GM19397 (cell line): ENCODE results near the gene NTN5.

ENCODE experiments used
- ATAC-seq: cut with Tn5 transposase; IDR thresholded peaks from one replicate; pipeline ENCODE4 v1.9.1; 2021; ENCODE audit warnings: mild to moderate bottlenecking, moderate library complexity; ENCODE audit not compliant: unreplicated experiment

The NTN5 gene

GRCh38 chr19:48616041-48616436 lies 56.8 kb downstream of the NTN5 start:
- no peak for ATAC-seq

GRCh38 chr19:48615231-48616040 lies 57.4 kb downstream of the NTN5 start:
- no peak for ATAC-seq

- no peak for ATAC-seq
Measured at GRCh38 chr19:48614436-48615230, 58.2 kb downstream of the NTN5 start, which contains the start of gene FAM83E. TSS of gene FAM83E (minus strand) at chr19:48615076. CDS start at chr19:48613372, 1,704 bp downstream.

GRCh38 chr19:48613852-48614435 lies 58.9 kb downstream of the NTN5 start:
- no peak for ATAC-seq

- ATAC-seq, result no peak
Measured at GRCh38 chr19:48613024-48613851, 59.6 kb downstream of the NTN5 start.

GRCh38 chr19:48611872-48612271 lies 60.9 kb downstream of the NTN5 start:
- ATAC-seq, result no peak
